HG02973 (cell line): ENCODE measurements around the gene ANGPT4.
"Not testable (repeated sequence)": the region's sequence is repeated elsewhere in the genome, so short reads cannot be mapped to it uniquely, and the experiment has no call there.

Experiments
- ATAC-seq: cut with Tn5 transposase; IDR thresholded peaks from one replicate; pipeline ENCODE4 v1.9.1; 2021; ENCODE audit warnings: moderate library complexity; ENCODE audit not compliant: unreplicated experiment

ANGPT4 gene

GRCh38 chr20:878511-879307 is 37.4 kb downstream of the ANGPT4 start:
- no peak for ATAC-seq

- no peak for ATAC-seq
Measured at GRCh38 chr20:877814-878213, 38.3 kb downstream of the ANGPT4 start.

DNA sequence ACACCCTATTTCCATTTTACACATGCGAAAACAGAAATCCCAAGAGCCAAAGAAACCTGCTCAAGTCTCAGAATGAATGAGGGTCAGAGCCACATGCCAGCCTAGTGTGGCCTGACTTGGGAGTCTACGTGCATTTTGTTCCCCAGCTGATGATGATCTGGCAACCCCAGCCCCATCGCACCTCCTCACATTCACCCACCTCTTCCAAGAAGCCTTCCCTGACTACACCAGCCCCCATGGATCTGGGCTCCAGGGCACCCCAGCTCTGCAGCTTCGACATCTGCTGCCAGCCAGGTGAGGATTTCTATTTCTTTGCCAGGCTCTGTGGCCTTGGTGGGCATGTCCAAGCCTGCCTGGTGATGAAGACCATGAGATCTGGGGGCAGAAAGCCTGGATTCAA is 41.0 kb downstream of the ANGPT4 start:
- ATAC-seq = no peak

- no peak for ATAC-seq
Measured at GRCh38 chr20:873875-874607, 42.1 kb downstream of the ANGPT4 start.

DNA sequence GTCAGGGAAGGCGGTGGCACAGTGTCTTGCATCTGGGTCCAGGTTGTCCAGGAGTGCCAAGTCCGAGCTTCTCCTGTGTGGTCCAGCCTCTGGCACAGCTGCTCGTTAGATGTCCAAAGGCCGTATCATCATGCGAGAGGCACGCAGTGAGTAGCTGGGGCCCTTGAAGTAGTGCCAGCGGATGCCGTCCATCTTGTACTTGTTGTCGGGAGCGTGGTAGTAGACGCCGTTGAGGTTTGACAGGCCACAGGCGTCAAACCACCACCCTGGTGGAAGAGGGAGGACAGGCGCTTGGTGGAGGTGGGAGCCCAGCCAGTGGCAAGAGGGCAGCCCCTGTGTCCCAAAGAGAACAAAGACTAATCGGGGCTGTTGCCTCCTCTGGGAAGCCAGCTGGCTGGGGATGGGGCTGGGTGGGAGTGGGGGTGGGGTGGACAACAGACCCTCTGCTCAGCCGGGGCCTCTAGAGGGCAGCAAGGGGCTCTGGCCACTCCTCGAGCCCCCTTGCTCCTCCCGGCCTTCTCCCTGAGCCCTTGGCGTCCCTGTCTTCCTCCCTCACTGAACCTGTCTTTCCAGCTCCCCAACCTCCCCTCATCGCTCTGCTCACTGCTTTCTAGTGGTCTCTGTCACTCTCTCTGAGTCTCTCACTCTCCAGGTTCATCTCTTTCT is 43.1 kb downstream of the ANGPT4 start:
- ATAC-seq = no peak

GRCh38 chr20:871948-872347 is 44.2 kb downstream of the ANGPT4 start:
- no peak for ATAC-seq

DNA sequence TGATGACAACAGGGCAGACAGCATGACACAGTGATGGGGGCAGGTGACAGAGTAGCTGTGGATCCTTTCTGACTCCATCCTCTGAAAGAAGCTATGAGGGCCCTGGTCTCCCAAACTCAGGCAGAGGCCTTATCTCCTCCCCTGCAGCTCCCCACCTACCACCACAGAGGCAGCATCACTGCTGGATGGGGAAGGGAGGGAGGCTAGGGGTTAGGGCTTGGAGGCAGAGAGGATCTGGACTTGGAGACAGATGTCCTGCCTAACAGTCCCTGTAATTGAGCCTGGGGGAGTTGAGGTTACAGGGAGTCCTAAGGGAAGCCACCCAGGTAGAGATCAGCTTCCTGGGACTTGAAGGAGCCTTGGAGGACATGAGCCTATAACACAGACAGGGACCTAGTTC is 44.7 kb downstream of the ANGPT4 start:
- no peak for ATAC-seq

- no peak for ATAC-seq
Measured at GRCh38 chr20:870758-871157, 45.4 kb downstream of the ANGPT4 start.

GRCh38 chr20:869606-870005 is 46.5 kb downstream of the ANGPT4 start:
- ATAC-seq = no peak

DNA sequence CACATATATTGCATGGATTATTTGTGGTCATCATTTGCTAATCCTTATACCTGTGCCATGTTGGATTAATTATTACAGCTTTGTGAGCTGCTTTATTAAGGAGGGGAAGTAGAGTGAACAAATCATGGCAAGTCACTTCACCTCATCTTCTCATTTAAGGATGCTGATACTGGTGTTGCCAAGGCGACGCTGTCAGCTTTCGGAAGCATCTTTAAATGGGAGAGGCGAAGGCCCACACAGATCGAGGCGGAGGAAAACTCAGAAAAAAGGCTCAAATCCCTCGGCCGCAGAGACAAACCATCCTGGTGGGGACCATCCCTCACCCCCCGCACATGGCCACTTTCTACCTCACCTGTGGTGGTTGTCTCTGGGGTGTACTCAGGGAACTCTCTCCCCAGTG is 47.9 kb downstream of the ANGPT4 start:
- no peak for ATAC-seq

DNA sequence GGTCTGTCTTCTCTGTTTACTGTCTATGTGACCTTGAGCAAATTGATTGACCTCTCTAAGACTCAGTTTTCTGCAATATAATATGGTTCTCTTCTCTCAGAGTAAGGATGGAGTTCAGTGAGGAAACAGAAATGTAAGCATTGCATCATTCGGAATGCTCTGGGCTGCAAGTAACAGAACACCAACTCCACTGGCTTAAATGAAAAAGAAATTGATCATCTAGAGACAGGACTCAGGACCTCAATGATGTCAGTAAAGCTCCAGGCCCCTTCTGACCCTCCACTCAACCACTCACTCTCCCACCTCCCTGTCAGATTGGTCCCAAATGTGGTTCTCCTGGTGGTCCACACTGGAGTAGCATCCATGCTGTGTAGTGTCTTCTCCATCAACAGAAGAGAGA is 50.7 kb downstream of the ANGPT4 start:
- ATAC-seq = no peak

DNA sequence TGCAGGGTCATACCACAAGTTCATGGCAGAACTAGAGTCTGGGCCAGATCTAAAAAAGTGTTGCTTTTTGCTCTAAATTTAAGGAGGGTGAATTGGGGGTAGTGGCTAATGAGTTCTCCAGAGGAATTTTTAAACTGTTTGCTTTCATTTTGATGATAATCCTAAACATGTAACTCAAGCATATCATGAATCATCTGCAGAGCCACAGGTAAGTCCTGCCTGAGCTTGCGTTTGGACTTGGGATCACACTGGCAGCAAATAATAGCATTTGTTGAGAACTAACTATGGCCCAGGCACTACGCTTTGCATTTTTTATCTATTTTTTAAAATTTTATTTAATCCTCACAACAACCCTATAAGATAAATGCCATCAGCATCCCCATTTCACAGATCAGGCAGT is 55.2 kb downstream of the ANGPT4 start:
- no peak for ATAC-seq

- ATAC-seq = no peak
Measured at GRCh38 chr20:859751-860231, 56.3 kb downstream of the ANGPT4 start.

GRCh38 chr20:858011-858410 is 58.1 kb downstream of the ANGPT4 start:
- no peak for ATAC-seq

DNA sequence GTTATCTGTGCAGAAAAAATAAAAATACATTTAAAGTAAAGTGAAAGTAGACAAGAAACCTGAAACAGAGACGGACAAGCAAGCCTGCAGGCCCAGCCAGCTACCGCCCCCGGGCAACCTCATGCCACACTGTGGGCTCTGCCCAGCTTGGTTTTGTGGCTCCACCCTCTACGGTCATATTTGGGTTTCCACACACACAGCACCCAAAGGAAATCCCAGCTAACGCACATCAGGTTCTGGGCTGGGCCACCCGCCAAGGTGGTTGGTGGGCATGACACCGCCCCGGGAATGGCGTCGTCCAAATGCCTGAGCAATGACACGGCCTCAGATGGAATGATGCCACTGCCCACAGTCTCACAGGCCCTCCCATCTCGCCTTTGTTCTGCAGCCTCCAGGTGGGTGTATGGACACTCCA is 59.8 kb downstream of the ANGPT4 start:
- no peak for ATAC-seq

- ATAC-seq = no peak
Measured at GRCh38 chr20:855466-856360, 60.4 kb downstream of the ANGPT4 start.

- ATAC-seq = no peak
Measured at GRCh38 chr20:854601-855000, 61.5 kb downstream of the ANGPT4 start.

GRCh38 chr20:853406-853996 is 62.6 kb downstream of the ANGPT4 start:
- no peak for ATAC-seq

DNA sequence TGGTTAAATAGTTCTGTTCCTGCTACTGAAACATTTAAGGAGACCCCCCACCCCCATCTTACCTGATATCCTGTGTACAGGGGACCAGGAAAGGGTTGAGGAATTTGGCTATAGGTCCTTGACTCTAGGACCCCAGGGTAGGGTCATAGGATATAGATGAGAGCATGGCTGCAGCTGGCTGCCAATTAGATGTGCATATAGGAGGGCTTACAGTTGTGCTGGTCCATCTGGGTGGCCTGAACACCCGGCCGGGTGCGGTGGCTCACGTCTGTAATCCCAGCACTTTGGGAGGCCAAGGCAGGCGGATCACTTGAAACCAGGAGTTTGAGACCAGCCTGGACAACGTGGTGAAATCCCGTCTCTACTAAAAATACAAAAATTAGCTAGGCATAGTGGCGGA is 67.4 kb downstream of the ANGPT4 start:
- not testable (repeated sequence) for ATAC-seq

DNA sequence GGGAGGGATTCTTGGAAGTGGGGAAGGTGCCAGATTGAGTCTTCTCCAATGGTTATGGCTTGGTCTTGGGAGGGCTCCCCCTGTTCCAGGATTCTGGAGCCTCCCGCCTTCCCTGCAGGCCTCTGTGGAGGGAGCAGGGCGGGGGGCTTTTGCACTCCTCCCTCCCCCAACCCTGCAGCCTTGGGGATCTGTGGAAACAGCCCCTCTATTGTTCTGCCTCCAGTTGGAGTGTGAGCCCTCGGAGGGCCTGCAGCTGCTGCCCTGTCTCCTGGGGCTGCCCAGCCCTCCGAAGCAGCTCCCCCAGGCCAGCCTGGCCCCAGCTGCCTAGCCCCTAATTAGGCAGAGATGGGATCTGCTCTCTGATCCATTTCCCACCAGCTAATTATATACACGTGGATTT is 67.9 kb downstream of the ANGPT4 start:
- no peak for ATAC-seq
